B cell (primary cell): ENCODE data around the gene DAZ3.
"Not testable (repeated sequence)": the region's sequence is repeated elsewhere in the genome, so short reads cannot be mapped to it uniquely, and the experiment has no call there.

Experiments
- CTCF ChIP-seq: fragments of 200-600 bp; IDR thresholded peaks from one replicate; pipeline ENCODE4 v1.8.0; 2022; ENCODE audit warnings: antibody characterized with exemption, mild to moderate bottlenecking
- EZH2 ChIP-seq: IDR thresholded peaks from 2 replicates; pipeline ENCODE4 v1.6.1; 2012; ENCODE audit warnings: borderline replicate concordance, low read depth, mild to moderate bottlenecking, moderate library complexity, low read length; ENCODE audit not compliant: insufficient read depth, poor library complexity, severe bottlenecking

- TF ChIP-seq CTCF, EZH2: not testable (repeated sequence)
These were observed 8.6 kb upstream of the DAZ3 start for GRCh38 chrY:24821836-24822235.
